NCI-H2227 treated with DMSO at 0.1 percent for 48 hours (cell line): ENCODE data around the gene DHRS4.

ENCODE experiments used
- DNase-seq: peaks from one replicate; lab custom pipeline; 2025; lab: John Stamatoyannopoulos, UW

DHRS4 gene

GRCh38 chr14:23953464-23954278, at the start of gene DHRS4:
DHRS4 (plus strand) TSS chr14:23953770; CDS start chr14:23953789, 19 bp downstream.
- peak; percentile 80 for DNase-seq

GRCh38 chr14:23910101-23910875, 43.3 kb upstream of the DHRS4 start:
- DNase-seq = peak; percentile 54

GRCh38 chr14:23910876-23911210, 42.7 kb upstream of the DHRS4 start:
- DNase-seq = no peak

- no peak for DNase-seq
These were observed 38.0 kb upstream of the DHRS4 start for GRCh38 chr14:23915559-23915958.

- DNase-seq = no peak
These were observed 37.6 kb upstream of the DHRS4 start for GRCh38 chr14:23916004-23916403.

GRCh38 chr14:23916446-23916845, 37.1 kb upstream of the DHRS4 start:
- no peak for DNase-seq

GRCh38 chr14:23922545-23922944, 31.0 kb upstream of the DHRS4 start:
- DNase-seq = no peak

GRCh38 chr14:23925523-23926075, 28.0 kb upstream of the DHRS4 start:
- DNase-seq = no peak

GRCh38 chr14:23926543-23926942, 27.0 kb upstream of the DHRS4 start:
- no peak for DNase-seq

GRCh38 chr14:23929136-23929535, 24.4 kb upstream of the DHRS4 start:
- DNase-seq = peak; percentile 12

- peak; percentile 35 for DNase-seq
These were observed 23.7 kb upstream of the DHRS4 start for GRCh38 chr14:23929822-23930294.

- DNase-seq = no peak
These were observed 22.8 kb upstream of the DHRS4 start for GRCh38 chr14:23930742-23931141.

GRCh38 chr14:23931721-23932289, 21.8 kb upstream of the DHRS4 start:
- DNase-seq = no peak

- no peak for DNase-seq
These were observed 20.9 kb upstream of the DHRS4 start for GRCh38 chr14:23932639-23933038.

- DNase-seq = no peak
These were observed 20.3 kb upstream of the DHRS4 start for GRCh38 chr14:23933108-23933741.

- no peak for DNase-seq
These were observed 19.8 kb upstream of the DHRS4 start for GRCh38 chr14:23933742-23934128.

- no peak for DNase-seq
These were observed 18.4 kb upstream of the DHRS4 start for GRCh38 chr14:23935158-23935557.

GRCh38 chr14:23936084-23936829, 17.3 kb upstream of the DHRS4 start:
- DNase-seq = no peak

- DNase-seq = no peak
These were observed 16.4 kb upstream of the DHRS4 start for GRCh38 chr14:23937203-23937602.

- no peak for DNase-seq
These were observed 14.7 kb upstream of the DHRS4 start for GRCh38 chr14:23938823-23939222.

- no peak for DNase-seq
These were observed 13.8 kb upstream of the DHRS4 start for GRCh38 chr14:23939607-23940326.
